Kidney glomerular epithelial cell (primary cell): ENCODE data around the gene EVI2B.
A peak's percentile ranks its signal among the peaks of the same experiment; 100 is the strongest.
"Not testable (repeated sequence)": the region's sequence is repeated elsewhere in the genome, so short reads cannot be mapped to it uniquely, and the experiment has no call there.

Experiments used
- DNase-seq: peaks from one replicate; lab custom pipeline; 2025; lab: John Stamatoyannopoulos, UW

Gene EVI2B, protein sequence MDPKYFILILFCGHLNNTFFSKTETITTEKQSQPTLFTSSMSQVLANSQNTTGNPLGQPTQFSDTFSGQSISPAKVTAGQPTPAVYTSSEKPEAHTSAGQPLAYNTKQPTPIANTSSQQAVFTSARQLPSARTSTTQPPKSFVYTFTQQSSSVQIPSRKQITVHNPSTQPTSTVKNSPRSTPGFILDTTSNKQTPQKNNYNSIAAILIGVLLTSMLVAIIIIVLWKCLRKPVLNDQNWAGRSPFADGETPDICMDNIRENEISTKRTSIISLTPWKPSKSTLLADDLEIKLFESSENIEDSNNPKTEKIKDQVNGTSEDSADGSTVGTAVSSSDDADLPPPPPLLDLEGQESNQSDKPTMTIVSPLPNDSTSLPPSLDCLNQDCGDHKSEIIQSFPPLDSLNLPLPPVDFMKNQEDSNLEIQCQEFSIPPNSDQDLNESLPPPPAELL

DNA sequence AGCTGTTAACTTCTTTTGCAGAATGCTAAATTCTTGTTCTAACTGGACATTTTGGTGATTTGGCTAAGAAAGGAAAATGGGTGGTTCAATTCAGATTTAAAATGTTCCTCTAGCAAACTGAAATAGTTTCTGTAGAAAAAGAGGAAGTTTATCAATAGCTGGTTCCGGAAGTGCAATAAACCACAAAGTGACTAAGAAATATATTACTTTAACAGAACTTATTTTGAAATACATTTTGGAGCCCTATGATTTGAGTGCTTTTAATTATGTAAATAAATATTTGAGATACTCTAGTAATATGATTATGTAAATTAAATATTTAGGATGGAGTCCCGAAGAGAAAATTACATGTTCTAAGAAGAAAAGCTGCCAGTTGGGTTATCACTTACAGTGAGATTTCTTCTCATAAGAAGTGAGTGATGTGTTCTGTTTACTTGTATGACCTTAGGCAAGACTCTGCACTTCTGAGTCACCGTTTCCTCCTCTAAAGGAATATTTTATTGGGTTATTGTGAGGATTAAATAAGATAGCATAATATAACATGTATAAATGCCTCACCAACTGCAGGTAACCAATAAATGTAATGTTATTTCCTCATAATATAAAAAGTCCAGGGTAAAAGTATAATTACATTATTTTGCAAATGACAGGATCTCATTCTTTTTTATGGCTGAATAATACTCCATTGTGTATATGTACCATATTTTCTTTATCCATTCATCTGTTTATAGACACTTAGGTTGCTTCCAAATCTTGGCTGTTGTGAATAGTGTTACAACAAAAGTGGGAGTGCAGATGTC lies at the start of gene EVI2B:
EVI2B (minus strand) TSS at position 73 of the 800 bp plus-strand sequence. CDS start 8,445 bp downstream, outside the sequence.
- no peak for DNase-seq

DNA sequence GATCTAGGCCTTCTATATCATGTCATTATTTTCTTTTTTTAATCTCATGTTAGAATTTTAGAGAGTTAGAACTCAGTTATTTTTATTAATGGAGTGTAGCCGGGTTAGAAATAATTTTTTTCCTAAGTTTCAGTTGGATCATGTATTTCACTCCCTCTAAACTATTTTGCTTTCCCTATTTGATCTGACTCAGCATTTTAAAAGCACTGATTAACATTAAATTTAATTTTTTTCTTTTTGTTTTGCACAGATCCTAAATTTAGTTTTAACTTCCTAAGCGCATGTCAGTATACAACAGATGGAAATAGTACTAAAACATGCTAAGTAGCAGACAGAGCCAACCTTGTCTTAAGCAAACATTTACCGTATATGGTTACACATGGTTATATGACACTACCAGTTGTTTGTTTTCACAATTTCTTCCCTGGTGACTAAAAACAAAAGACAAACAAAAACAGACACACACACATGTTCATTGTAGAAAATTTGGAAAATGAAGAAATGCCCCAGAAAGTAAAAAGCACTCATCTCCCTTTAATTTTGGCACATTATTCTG lies 44.1 kb upstream of the EVI2B start:
- DNase-seq = no peak

DNA sequence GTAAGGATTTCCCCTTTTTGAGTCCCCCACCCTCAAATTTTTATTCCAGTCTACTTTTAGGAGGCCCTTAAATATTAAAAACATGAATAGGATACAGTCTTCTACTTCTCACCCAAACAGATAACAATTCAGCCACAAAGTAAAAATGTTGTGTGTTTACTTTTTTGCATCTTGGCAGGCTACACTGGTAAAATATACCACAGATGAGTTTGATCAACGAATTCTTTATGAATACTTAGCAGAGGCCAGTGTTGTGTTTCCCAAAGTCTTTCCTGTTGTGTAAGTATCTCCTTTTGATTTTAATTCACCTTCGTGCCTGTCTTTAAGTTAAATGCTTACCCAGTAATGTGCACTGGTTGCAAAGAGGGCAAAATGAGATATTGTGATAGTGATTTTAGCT lies 43.2 kb upstream of the EVI2B start:
- no peak for DNase-seq

DNA sequence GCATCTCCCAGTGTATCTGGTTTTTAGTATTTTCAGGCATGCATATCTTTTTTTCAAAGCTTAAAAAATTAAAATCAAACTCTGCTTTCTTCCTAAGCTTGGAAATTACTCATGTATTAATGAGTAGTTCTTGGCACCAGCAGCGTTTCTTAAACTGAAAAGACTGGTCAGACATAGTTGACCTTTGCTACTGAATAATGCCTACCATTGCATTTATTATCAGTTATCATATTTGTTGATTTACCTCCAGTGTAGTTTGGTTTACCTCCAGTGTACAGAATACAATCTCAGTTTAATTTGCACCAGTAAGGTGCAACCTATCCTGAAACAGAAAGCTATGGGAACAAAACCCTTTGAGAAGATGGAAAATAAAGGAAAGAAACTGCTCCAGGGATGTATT lies 42.1 kb upstream of the EVI2B start:
- no peak for DNase-seq

DNA sequence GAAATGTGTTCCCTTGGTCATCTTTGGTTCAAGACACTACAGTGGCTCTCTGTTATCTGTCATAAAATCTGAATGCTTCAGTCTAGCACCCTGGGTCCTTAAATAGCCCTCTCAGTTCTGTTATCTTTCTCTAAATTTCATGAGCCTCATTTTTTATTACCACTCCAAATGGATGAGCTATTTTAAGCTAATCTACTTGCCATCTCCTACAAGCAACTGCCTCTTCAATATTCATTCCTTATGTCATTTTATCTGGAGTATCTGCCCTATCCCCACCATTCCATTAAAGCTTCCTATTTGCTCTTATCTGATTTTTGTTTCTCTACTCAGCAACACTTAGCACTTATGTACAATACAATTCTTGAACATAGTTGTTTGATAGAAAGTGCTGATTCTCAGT lies 35.6 kb upstream of the EVI2B start:
- DNase-seq = no peak

DNA sequence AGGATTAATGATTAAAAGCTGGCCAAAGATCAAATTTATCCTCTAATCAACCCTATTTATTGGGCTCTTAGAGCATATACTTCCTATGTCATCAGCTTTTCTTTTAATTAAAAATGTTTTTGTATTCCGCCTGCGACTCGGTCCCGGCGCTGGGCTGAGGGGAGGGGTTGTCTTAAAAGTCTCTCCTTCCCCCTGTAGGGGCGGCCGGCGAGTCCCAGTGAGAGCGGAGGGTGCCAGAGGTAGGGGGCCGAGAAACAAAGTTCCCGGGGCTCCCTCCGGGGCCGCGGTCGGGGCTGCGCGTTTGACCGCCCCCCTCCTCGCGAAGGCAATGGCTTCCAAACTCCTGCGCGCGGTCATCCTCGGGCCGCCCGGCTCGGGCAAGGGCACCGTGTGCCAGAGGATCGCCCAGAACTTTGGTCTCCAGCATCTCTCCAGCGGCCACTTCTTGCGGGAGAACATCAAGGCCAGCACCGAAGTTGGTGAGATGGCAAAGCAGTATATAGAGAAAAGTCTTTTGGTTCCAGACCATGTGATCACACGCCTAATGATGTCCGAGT lies 31.4 kb upstream of the EVI2B start:
- DNase-seq = not testable (repeated sequence)

DNA sequence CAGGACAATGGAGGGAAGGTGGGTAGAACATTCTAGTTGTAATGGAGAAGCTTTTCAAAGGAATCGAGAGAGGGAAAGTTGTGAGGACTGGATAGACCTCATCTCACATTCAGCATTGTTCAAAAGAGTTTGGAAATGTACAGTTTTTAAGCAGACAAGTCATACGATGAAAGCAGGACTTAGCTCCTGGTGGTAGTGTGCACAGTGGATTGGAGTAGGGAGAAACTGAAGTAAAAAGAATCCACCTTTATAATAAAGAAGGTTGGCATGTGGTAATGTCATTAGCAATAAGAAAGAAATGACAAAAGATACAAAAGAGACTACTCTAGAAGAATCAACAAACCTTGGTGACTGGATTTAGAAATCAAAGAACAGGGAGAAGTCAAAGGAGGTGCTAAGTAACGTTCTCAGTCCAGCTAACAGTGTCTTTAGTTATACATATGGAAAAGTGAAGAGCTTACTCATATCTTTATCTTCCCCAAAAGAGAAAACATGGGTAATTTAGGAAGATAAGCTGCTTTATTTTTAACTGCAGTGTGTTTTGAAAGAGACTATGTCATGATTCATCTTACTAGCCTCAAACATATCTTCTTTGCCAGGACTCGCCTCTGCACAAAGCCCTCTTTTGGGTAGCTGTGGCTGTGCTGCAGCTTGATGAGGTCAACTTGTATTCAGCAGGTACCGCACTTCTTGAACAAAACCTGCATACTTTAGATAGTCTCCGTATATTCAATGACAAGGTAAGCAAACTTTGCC lies 26.2 kb upstream of the EVI2B start:
- no peak for DNase-seq

DNA sequence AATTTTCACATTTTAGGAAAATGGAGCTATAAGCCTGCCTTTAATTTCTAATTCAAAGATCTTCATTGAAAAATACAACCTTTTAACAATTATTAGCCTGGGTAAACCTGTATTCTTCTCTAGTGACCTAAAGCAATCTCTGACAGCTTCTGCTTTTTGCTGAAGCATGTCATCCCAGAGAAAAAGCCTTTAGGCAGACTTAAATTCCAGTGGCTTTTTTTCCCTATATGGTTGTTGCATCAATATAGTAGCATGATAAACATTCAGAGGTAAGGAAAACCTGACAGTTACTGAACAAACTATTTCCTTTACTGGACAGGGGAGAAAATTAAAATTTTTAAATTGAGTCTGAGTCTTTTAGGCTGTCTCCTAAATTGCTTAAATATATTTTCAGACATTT lies 15.4 kb upstream of the EVI2B start:
- no peak for DNase-seq

DNA sequence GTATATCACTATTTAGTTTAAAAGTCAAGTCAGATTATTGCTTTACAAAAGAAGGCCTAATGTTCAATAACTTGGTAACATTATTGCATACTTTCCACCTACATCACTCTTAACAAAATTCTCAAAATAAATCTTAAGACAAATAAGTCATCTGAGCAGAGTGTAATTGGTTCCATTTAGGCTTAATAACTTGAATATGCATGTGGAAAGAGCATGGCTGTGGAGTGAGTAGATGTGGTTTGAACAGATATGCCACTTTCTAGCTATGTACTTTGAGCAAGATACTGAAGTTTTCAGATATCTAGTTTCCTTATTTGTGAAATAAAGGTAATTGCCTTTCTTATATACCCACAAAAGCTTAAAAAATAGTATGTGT lies 14.3 kb upstream of the EVI2B start:
- DNase-seq = no peak

DNA sequence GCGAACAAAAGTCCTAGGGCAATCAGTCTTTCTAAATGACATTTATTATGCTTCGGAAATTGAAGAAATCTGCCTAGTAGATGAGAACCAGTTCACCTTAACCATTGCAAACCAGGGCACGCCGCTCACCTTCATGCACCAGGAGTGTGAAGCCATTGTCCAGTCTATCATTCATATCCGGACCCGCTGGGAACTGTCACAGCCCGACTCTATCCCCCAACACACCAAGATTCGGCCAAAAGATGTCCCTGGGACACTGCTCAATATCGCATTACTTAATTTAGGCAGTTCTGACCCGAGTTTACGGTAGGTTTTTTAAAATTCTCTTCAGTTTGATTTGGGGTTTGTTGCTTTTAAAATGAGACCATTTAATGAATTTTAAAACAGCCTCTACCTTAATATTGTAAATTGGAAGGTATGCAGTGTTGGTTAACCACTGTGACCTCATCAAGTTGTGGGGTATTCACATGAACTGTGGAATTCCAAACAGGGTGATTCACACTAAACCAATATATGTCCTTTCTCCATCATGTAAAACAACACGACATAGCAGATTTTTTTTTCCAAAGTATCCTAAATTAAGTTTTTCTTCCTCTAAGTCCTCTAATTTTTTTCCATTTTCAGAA lies 13.8 kb upstream of the EVI2B start:
- DNase-seq = peak; percentile 76

DNA sequence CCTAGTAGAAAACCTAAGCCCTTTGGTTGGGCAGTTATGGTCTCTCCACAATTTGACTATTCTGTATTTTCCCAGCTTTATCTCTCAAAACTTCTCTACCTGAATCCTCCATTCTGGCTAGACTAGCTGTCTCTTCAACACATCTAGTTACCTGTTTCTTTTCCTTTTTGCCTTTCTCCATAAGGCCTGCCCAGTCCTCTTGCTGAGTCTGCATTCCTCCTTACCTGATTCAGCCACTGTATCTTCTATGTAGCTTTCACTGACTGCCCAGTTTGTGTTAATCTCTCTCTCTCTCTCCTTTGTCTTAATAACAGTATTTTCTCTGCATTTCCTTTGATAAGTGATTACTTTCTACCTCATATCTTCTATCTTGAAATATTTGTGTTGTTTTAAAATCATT lies 9.7 kb upstream of the EVI2B start:
- no peak for DNase-seq

DNA sequence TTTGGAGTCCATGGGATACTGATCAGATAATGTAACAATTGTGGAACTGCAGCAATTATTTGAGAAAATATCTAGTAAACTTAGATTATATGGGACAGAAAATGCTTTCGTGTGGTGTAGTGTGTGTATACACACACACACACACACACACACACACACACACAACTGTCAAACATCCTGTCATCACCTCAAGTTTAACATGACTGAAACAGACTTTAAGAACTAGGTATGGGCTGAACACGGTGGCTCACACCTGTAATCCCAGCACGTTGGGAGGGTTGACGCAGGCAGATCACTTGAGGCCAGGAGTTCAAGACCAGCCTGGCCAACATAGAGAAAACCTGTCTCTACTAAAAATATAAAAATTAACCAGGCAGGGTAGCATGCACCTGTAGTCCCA lies 8.1 kb upstream of the EVI2B start:
- no peak for DNase-seq

DNA sequence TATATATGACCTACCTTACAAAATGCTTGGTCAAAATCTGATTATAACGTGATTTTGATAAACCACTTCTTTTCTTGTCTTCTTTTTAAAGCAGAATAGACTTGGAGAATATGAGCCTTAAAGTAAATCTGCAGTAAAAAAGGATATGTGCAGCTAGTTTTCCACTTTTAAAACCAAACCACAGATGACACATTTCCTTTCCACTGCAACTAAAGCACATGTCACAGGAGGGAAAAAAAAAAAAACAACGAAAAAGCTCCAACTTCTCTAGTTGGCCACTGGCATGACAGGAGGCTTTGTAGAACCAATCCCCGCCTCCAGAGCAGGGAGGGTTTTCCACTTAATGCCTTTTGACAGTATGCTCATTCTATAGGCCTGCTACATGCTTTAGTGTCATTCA lies 7.6 kb upstream of the EVI2B start, which contains the start of gene EVI2A:
EVI2A (minus strand) TSS at position 142 of the 400 bp plus-strand sequence. CDS start 2,609 bp downstream, outside the sequence.
- no peak for DNase-seq

DNA sequence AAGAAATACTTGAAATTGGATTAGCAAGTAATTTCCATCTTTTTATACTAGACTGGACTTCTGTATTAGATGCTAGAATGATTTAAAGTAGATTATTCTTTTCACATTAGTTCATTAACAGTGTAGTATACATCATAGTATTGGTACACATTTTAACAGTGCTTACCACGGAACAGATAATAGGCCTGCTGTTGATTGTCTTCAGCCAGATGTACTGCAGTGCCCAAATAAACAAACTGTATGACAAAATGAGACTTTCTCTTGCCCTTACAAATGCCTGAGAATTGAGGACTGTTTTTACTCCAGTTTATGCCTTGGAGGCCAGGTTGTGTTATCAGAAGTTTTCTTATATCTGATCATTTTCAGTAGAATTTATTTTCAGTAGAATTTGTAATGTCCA lies 6.9 kb upstream of the EVI2B start:
- DNase-seq = no peak

DNA sequence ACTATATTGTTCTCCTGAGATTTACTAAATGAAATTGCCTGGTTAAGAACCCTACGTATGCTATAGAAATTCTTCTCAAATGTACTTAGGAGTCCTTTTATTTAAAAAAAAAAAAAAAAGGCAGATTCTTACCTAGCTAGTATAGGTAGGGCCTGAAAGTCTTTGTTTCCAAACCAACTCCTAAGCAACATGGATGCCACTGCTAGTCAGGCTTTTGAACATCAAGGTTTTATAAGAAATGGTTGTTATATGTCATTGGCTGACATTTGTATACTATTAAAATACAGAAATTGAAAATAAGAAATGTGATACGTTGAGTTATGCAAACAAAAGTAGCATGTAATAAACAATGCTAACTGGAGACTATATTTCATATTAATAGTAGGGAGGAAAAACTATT lies 6.4 kb upstream of the EVI2B start:
- DNase-seq = no peak

DNA sequence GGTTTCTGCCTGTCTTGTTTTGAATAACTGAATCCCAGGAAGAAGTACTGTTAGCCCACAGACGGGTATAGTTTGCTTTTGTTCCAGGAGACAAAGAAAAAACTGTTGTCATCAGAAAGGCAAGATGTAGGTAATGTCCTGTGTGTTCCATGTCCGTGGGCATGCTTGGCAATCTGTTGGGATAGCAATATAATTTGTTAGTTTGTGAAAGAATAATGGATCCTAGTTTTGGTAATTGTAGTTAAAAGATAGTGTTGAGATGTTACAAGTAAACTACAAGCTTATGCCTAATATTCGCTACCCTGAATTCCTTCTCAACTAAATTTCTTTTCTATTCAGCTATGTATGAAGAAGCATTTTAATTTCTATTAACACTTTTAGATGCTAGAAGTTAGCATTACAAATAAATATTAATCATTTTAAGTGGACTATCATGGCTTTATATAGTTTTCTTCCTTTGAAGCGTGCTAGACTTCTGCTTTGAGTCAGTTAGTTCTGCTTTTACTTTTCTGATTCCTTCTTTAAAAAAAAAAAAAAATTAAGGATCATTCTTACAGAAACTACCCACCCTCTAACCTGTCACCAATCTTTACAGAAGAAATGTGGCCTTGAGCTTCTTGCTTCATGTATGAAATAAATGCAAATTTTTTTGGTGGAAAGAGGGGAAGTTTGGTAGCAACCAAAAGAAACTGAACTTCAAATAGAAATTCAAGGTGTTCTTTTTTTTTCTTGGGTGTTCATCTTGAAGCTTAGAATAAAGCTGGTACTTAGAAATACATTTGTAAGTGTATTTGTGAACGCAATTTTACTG lies 5.2 kb upstream of the EVI2B start:
- no peak for DNase-seq

DNA sequence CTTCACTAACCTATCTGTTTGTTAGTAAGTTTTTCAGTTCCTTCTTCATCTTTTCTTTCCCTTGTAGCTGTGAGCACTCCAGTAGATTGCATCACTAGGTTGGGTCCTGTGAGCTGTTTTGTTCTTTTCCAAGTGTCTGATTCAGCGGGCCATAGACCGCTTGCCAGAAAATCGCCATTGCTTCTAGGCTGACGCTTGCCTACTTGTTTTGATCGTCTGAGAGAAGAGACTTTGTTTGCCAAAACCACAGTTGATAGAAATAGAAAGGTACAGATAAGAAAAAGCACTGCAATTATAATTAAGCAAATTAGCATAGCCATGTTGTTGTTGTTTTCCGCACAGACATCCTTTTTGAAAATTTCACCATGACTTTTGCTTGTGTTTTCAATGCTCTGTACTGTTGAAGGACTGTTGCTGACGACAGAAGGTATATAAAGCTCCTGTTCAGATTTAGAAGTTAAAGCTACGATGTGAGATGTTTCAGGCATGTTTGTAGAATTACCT lies 4.5 kb upstream of the EVI2B start:
- DNase-seq = no peak

DNA sequence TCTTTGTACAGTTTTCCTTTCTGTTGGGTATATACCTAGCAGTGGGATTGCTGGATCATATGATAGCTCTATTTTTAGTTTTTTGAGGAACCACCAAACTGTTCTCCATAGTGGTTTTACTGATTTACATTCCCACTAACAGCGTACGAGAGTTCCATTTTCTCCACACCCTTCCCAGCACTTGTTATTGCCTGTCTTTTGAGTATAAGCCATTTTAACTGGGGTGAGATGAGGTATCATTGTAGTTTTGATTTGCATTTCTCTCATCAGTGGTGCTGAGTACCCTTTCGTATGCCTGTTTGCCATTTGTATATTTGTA lies 887 bp upstream of the EVI2B start:
- DNase-seq = no peak

DNA sequence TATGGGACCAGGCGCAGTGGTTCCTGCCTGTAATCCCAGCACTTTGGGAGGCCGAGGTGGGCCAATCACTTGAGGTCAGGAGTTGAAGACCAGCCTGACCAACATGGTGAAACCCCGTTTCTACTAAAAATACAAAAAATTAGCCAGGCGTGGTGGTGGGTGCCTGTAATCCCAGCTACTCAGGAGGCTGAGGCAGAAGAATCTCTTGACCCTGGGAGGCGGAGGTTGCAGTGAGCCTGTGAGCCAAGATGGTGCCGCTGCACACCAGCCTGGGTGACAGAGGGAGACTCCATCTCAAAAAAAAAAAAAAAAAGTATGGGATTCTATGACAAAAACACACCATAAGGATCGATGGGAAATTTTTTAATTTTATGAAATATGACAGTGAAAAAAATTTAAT lies 1.6 kb downstream of the EVI2B start:
- DNase-seq = not testable (repeated sequence)

DNA sequence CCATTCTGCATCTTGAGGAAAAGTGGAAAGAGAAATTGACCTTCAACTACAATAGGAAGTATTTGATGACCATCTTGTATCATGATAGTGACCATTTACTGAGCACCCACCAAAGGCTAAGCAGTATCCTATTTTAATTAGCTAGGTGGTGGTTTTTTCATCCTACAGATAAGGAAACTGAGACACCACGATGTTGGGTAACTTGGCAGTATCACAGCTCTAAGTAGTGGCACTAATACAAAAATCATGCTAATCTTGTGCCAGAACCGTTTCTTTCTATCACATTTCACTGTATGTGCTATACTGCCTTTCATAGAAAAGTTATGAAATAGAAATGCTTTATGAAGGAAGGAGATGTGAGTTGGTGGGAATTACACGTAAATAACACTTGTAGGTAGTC lies 2.3 kb downstream of the EVI2B start:
- DNase-seq = no peak
